Psoas muscle (tissue), 8 donors: ENCODE measurements around the gene LGR5. TPM values are rescaled to one million over a fixed set of nuclear protein-coding genes. Genes with fewer than 3 reads are reported as not detected.
A peak's percentile ranks its signal among the peaks of the same experiment; 100 is the strongest.

Experiments
- ATAC-seq, 4 donors: fragments of 200-7000 bp; cut with Tn5 transposase; one replicate each; pipeline ENCODE4 v1.9.1; 2020; ENCODE audit warnings: moderate library complexity in 3 of 4, mild to moderate bottlenecking in 2 of 4
- DNase-seq, 2 donors: peaks; one replicate each; pipeline ENCODE4 v3.0.0-alpha.2; 2020
- H3K27ac ChIP-seq: fragments of 200-600 bp; one replicate; pipeline ENCODE4 v1.8.0; 2022
- H3K27me3 ChIP-seq, 3 donors: fragments of 200-600 bp in 1 of 3; one replicate each; pipeline versions ENCODE4 v1.6.1 to v1.8.0; 2013 to 2022; ENCODE audit warnings: low read length in 2 of 3, mild to moderate bottlenecking in 2 of 3, moderate library complexity in 1 of 3; ENCODE audit not compliant: insufficient read depth in 3 of 3
- H3K36me3 ChIP-seq, 2 donors: fragments of 200-600 bp in 1 of 2; one replicate each; pipeline versions ENCODE4 v1.6.1 to v1.8.0; 2013 to 2022; ENCODE audit warnings: low read depth in 1 of 2, mild to moderate bottlenecking in 1 of 2, moderate library complexity in 1 of 2; ENCODE audit not compliant: insufficient read depth in 1 of 2
- H3K4me1 ChIP-seq: fragments of 200-600 bp; one replicate; pipeline ENCODE4 v1.8.0; 2022
- H3K4me3 ChIP-seq: fragments of 200-600 bp; one replicate; pipeline ENCODE4 v1.8.0; 2022; ENCODE audit warnings: mild to moderate bottlenecking
- H3K9me3 ChIP-seq: fragments of 200-600 bp; one replicate; pipeline ENCODE4 v1.8.0; 2022
- whole genome bisulfite sequencing, 3 donors: extraction: QIAGEN DNeasy Blood & Tissue Kit; methylation state at CpG; one replicate each; pipeline versions ENCODE4 v1.1.6 to v1.1.7; 2013; 5-methylcytosine and 5-hydroxymethylcytosine counted together
- intact Hi-C, 2 donors: fragments of 100-400 bp; cut with DNase I; formaldehyde crosslinking; loops; one replicate each; pipeline versions ENCODE4 v1.11.0 to v1.14.2; 2022
- polyA plus RNA-seq, 3 donors: library from polyadenylated mRNA; stranded (reverse); fragments of 200-250 nt; gene quantifications; one replicate each; pipeline ENCODE4 v1.2.3, GENCODE V29; 2013
- total RNA-seq, 4 donors: library from RNA; stranded (reverse); fragmentation: NEBNext Ultra II Directional in 2 of 4; extraction: Animal tissue kit (Norgen Biotek cat#: 25700) in 2 of 4; gene quantifications; one replicate each; pipeline versions ENCODE4 v1.2.1 to v1.2.4, GENCODE V29; 2021 to 2023
- TF ChIP-seq, protein P1 (sequence below): fragments of 200-600 bp; IDR thresholded peaks from one replicate; pipeline ENCODE4 v1.8.0; 2022; ENCODE audit warnings: antibody characterized with exemption
- donor health status: healthy with polysubstance abuse.
- donor health status: DM: no; HTN: no; CAD: no; lungs with moderate emphysema.
- donor health status: Bipolar disorder and iron deficiency.
- donor health status: healthy.
- donor health status: DM: yes; HTN: yes; CAD: no.
- donor health status: DM: no; HTN: no; CAD: no.
- donor health status: DM: no; HTN: no; CAD: no.
- donor health status: DM: yes; HTN: yes; CAD: no.

LGR5 gene
- total and polyA plus RNA-seq, 7 donors = 0.04 to 19.5 (median 4.9) TPM

DNA sequence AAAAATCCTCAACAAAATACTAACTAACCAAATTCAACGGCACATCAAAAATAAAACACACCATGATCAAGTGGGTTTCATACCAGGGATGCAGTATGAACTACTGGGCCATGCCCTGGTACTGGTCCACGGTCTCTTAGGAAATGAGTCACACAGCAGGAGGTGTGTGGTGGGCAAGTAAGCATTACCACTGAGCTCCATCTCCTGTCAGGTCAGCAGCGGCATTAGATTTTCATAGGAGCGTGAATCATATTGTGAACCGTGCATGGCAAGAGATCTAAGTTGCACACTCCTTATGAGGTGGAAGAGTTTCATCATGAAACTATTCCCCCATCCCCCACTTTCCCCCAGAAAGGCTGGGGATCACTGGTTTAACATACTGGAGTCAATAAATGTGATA is 6.7 kb upstream of the LGR5 start:
- no peak for DNase-seq
- Histone ChIP-seq H3K27ac (no peak overlapping the region), H3K27me3 (peaks cover 0 to 7% (median 0%) of the 10 kb centered on the region in 3 donors), H3K9me3 (peaks cover 4% of the 10 kb centered on the region), H3K4me3 (no peak overlapping the region), H3K4me1 (no peaks in the 10 kb centered on the region), H3K36me3 (no peaks in the 10 kb centered on the region)
- TF ChIP-seq, protein P1, sequence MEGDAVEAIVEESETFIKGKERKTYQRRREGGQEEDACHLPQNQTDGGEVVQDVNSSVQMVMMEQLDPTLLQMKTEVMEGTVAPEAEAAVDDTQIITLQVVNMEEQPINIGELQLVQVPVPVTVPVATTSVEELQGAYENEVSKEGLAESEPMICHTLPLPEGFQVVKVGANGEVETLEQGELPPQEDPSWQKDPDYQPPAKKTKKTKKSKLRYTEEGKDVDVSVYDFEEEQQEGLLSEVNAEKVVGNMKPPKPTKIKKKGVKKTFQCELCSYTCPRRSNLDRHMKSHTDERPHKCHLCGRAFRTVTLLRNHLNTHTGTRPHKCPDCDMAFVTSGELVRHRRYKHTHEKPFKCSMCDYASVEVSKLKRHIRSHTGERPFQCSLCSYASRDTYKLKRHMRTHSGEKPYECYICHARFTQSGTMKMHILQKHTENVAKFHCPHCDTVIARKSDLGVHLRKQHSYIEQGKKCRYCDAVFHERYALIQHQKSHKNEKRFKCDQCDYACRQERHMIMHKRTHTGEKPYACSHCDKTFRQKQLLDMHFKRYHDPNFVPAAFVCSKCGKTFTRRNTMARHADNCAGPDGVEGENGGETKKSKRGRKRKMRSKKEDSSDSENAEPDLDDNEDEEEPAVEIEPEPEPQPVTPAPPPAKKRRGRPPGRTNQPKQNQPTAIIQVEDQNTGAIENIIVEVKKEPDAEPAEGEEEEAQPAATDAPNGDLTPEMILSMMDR = no peak
- WGBS, 3 donors = 88 to 93% (median 92%) methylated on average over 5 of the region's 5 CpGs
- no peak for ATAC-seq
- intact Hi-C loops = no loop called here

DNA sequence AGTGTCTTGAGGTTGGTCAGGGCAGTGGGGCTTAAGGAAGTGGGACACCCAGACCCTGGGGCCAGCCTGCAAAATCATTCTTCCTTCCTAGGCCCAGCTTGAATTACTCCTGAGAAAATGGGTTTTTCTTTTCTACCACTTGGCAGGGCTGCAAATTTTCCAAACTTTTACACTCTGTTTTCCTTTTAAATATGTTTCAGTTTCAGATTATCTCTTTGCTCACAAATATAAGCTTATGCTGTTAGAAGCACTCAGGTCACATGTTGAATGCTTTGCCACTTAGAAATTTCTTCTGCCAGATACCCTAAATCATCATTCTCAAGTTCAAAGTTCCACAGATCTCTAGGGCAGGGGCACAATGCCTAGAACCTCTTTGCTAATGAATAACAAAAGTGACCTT is 2.9 kb upstream of the LGR5 start:
- intact Hi-C loops = no loop called here
- no peak overlapping the region for H3K27ac ChIP-seq
- DNase-seq = no peak
- no peaks in the 10 kb centered on the region for H3K36me3 ChIP-seq
- TF ChIP-seq, protein P1 = no peak
- no peaks in the 10 kb centered on the region for H3K4me1 ChIP-seq
- peaks cover 0 to 31% (median 0%) of the 10 kb centered on the region in 3 donors for H3K27me3 ChIP-seq
- ATAC-seq = no peak
- peaks cover 4% of the 10 kb centered on the region for H3K9me3 ChIP-seq
- no peak overlapping the region for H3K4me3 ChIP-seq

DNA sequence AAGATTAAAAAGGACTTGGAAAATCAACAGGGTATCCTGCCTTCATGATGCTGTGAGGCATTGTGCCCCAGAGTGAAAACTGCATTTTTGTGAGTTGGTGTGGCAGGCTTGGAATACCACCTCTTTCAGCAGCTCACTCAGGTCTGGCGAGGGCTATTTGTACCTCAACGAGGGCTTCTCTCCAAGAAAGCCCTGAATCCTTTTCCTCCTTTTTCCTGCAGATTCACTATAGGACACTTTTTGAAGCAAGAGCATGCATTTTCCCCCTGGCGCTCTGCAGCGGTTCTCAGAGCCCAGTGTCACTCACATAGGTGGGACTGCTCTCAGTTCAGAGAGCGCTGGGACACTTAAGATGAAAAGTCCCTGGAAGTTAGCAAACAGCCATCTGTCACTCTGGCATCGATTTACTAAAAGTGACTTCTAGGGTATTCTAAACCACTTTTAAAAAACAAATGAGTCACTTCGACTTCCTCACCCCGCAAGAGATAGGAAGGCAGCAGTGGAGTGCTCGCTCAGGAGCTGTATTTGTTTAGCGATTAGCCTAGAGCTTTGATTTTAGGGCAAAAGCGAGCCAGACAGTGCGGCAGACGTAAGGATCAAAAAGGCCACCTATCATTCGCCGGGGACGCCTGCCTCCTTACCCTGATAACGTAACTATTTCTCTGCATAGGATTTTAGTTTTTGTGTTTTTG is 782 bp upstream of the LGR5 start:
- peaks cover 4% of the 10 kb centered on the region for H3K9me3 ChIP-seq
- peaks cover 0 to 31% (median 0%) of the 10 kb centered on the region in 3 donors for H3K27me3 ChIP-seq
- peak overlapping the region; percentile 74 for H3K27ac ChIP-seq
- no peaks in the 10 kb centered on the region for H3K36me3 ChIP-seq
- intact Hi-C loops = no loop called here
- H3K4me1 ChIP-seq = no peaks in the 10 kb centered on the region
- ATAC-seq (peak; percentile 31 to 74 (median 50)), DNase-seq (no peak)
- 4 to 5% (median 4%) methylated on average over 17 of the region's 17 CpGs for WGBS, 3 donors
- H3K4me3 ChIP-seq = peak overlapping the region; percentile 76
- TF ChIP-seq, protein P1 = no peak

DNA sequence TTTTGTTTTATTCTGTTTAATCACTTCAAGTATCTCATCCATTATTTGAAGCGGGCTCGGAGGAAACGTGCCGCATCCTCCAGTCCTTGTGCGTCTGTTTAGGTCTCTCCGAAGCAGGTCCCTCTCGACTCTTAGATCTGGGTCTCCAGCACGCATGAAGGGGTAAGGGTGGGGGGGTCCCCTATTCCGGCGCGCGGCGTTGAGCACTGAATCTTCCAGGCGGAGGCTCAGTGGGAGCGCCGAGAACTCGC is 311 bp upstream of the LGR5 start:
- WGBS, 3 donors = 0 to 1% (median 0%) methylated on average over 17 of the region's 17 CpGs
- Histone ChIP-seq H3K27ac (peak overlapping the region; percentile 74), H3K4me3 (peak overlapping the region; percentile 76), H3K9me3 (peaks cover 4% of the 10 kb centered on the region), H3K36me3 (no peaks in the 10 kb centered on the region), H3K4me1 (no peaks in the 10 kb centered on the region), H3K27me3 (peaks cover 0 to 31% (median 0%) of the 10 kb centered on the region in 3 donors)
- DNase-seq (no peak), ATAC-seq (no peak)
- TF ChIP-seq, protein P1 = no peak
- intact Hi-C loops = no loop called here

DNA sequence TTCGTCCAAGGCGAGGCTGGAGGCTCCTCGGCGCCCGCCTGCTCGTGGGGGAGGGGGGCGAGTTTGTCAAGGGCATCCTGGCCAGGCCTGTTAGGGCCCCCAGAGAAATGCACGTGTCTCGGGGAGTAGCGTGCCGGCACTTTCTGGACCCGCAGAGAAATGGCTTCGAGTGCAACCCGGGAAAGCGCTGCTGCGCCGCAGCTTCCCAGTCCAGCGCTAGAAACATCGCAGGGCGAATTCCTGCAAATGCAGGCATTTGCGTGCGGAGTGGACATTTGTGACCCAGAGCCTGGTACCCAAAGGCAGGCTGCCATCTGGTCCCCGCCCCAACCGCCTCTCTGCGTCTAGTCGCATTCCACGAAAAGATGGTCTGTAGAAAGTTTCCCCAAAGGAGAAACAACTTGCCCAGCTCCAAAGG is 756 bp downstream of the LGR5 start:
- WGBS, 3 donors = 0 to 1% (median 1%) methylated on average over 24 to 27 of the region's 27 CpGs
- peak overlapping the region; percentile 76 for H3K4me3 ChIP-seq
- peaks cover 0 to 31% (median 0%) of the 10 kb centered on the region in 3 donors for H3K27me3 ChIP-seq
- DNase-seq (peak in 1 of 2 donors; percentile 46), ATAC-seq (peak in 2 of 4 donors; percentile 30 to 33)
- intact Hi-C loops = loop anchor here in 1 of 2 donors (5.0 kb wide), 1 partner anchor 42 kb away; no protein-coding TSS in a partner anchor
- H3K27ac ChIP-seq = peak overlapping the region; percentile 74
- peaks cover 4% of the 10 kb centered on the region for H3K9me3 ChIP-seq
- TF ChIP-seq, protein P1 = no peak
- H3K4me1 ChIP-seq = no peaks in the 10 kb centered on the region
- H3K36me3 ChIP-seq = no peaks in the 10 kb centered on the region
